GM12872 (cell line): ENCODE results near the gene MIS18BP1.

Experiments
- CTCF ChIP-seq: IDR thresholded peaks from 3 replicates; pipeline ENCODE4 v1.5.1; 2011; ENCODE audit warnings: low read depth, mild to moderate bottlenecking, low read length, moderate library complexity; ENCODE audit not compliant: insufficient read depth

MIS18BP1 gene

GRCh38 chr14:45252366-45253069 is 484 bp downstream of the MIS18BP1 start:
- TF ChIP-seq CTCF: no peak

- TF ChIP-seq CTCF: no peak
Measured at GRCh38 chr14:45251912-45252311, 1.1 kb downstream of the MIS18BP1 start.

- no peak for TF ChIP-seq CTCF
Measured at GRCh38 chr14:45249856-45250575, 3.0 kb downstream of the MIS18BP1 start.

- TF ChIP-seq CTCF: no peak
Measured at GRCh38 chr14:45247427-45247826, 5.6 kb downstream of the MIS18BP1 start.

- no peak for TF ChIP-seq CTCF
Measured at GRCh38 chr14:45246691-45247090, 6.3 kb downstream of the MIS18BP1 start.

GRCh38 chr14:45246151-45246550 is 6.9 kb downstream of the MIS18BP1 start:
- no peak for TF ChIP-seq CTCF

- no peak for TF ChIP-seq CTCF
Measured at GRCh38 chr14:45242706-45243105, 10.3 kb downstream of the MIS18BP1 start.
